Mesendoderm (in vitro differentiated cells): Measurements from ENCODE around the gene XCL1.

ENCODE experiments used
- DNase-seq: peaks from one replicate; pipeline ENCODE4 v3.0.0; 2013
- H2AK5ac ChIP-seq: 2 replicates; pipeline ENCODE4 v1.6.1; 2013; ENCODE audit warnings: low read length, inconsistent platforms
- H2BK120ac ChIP-seq: 2 replicates; pipeline ENCODE4 v1.6.1; 2013; ENCODE audit warnings: low read depth, mild to moderate bottlenecking, low read length, moderate library complexity, mixed read lengths
- H2BK15ac ChIP-seq: replicated peaks from 2 replicates; pipeline ENCODE4 v1.6.1; 2013; ENCODE audit warnings: low read depth, mild to moderate bottlenecking, moderate library complexity
- H2BK5ac ChIP-seq: 2 replicates; pipeline ENCODE4 v1.6.1; 2013; ENCODE audit warnings: low read length, inconsistent platforms
- H3K18ac ChIP-seq: 2 replicates; pipeline ENCODE4 v1.6.1; 2013; ENCODE audit warnings: mild to moderate bottlenecking, low read length, mixed read lengths
- H3K23ac ChIP-seq: one replicate; pipeline ENCODE4 v1.6.1; 2013; ENCODE audit warnings: low read length
- H3K27ac ChIP-seq: 2 replicates; pipeline ENCODE4 v1.5.1; 2013; ENCODE audit warnings: low read depth, mild to moderate bottlenecking, inconsistent platforms, low read length, moderate library complexity
- H3K27me3 ChIP-seq: 2 replicates; pipeline ENCODE4 v1.6.1; 2013; ENCODE audit warnings: low read length, control low read depth, mild to moderate bottlenecking, inconsistent platforms; ENCODE audit not compliant: insufficient read depth, poor library complexity
- H3K36me3 ChIP-seq: 2 replicates; pipeline ENCODE4 v1.6.1; 2013; ENCODE audit warnings: low read length, inconsistent platforms; ENCODE audit not compliant: control insufficient read depth, insufficient read depth
- H3K4ac ChIP-seq: one replicate; pipeline ENCODE4 v1.6.1; 2013; ENCODE audit warnings: low read depth, mild to moderate bottlenecking, low read length, moderate library complexity
- H3K4me1 ChIP-seq: 2 replicates; pipeline ENCODE4 v1.6.1; 2013; ENCODE audit warnings: low read depth, low read length, inconsistent platforms; ENCODE audit not compliant: control insufficient read depth
- H3K4me2 ChIP-seq: 2 replicates; pipeline ENCODE4 v1.6.1; 2013; ENCODE audit warnings: low read length
- H3K4me3 ChIP-seq: 2 replicates; pipeline ENCODE4 v1.5.1; 2013; ENCODE audit warnings: mild to moderate bottlenecking, low read length
- H3K56ac ChIP-seq: one replicate; pipeline ENCODE4 v1.6.1; 2013; ENCODE audit warnings: low read length
- H3K79me1 ChIP-seq: 2 replicates; pipeline ENCODE4 v1.6.1; 2013; ENCODE audit warnings: low read length, inconsistent platforms
- H3K79me2 ChIP-seq: 2 replicates; pipeline ENCODE4 v1.6.1; 2013; ENCODE audit warnings: mild to moderate bottlenecking, low read length; ENCODE audit not compliant: control insufficient read depth, insufficient read depth
- H3K9ac ChIP-seq: 2 replicates; pipeline ENCODE4 v1.6.1; 2013; ENCODE audit warnings: low read length, inconsistent platforms
- H4K5ac ChIP-seq: one replicate; pipeline ENCODE4 v1.6.1; 2013; ENCODE audit warnings: low read length
- H4K8ac ChIP-seq: one replicate; pipeline ENCODE4 v1.6.1; 2013; ENCODE audit warnings: low read depth, mild to moderate bottlenecking, control low read depth, low read length, moderate library complexity
- WGBS: extraction: QIAGEN DNeasy Blood & Tissue Kit; methylation state at CpG from one replicate; pipeline ENCODE4 v1.1.7; 2013; ENCODE audit warnings: low lambda C conversion rate, missing lambda C conversion rate; ENCODE audit not compliant: insufficient coverage; ENCODE audit errors: extremely low coverage; 5-methylcytosine and 5-hydroxymethylcytosine counted together

Gene XCL1

GRCh38 chr1:168599641-168600040 lies 23.2 kb downstream of the XCL1 start:
- Histone ChIP-seq H3K4me1 (no peaks in the 10 kb centered on the region), H2BK5ac (no peak overlapping the region), H3K4ac (no peak overlapping the region), H2BK15ac (no peak overlapping the region), H3K36me3 (no peaks in the 10 kb centered on the region), H3K27ac (no peak overlapping the region), H3K9ac (no peak overlapping the region), H4K5ac (no peak overlapping the region), H3K79me2 (no peaks in the 10 kb centered on the region), H2BK120ac (no peak overlapping the region), H3K18ac (no peak overlapping the region), H4K8ac (no peak overlapping the region), H3K27me3 (no peaks in the 10 kb centered on the region), H2AK5ac (no peak overlapping the region), H3K56ac (no peak overlapping the region), H3K23ac (no peak overlapping the region), H3K4me3 (no peak overlapping the region), H3K4me2 (no peak overlapping the region), H3K79me1 (no peaks in the 10 kb centered on the region)
- no CpG with 5 or more reads among the region's 2 CpGs for WGBS
- DNase-seq: no peak

GRCh38 chr1:168601051-168601450 lies 24.6 kb downstream of the XCL1 start:
- Histone ChIP-seq H3K36me3 (no peaks in the 10 kb centered on the region), H4K8ac (no peak overlapping the region), H3K23ac (no peak overlapping the region), H4K5ac (no peak overlapping the region), H3K4me1 (no peaks in the 10 kb centered on the region), H3K27me3 (no peaks in the 10 kb centered on the region), H3K79me1 (no peaks in the 10 kb centered on the region), H3K4me2 (no peak overlapping the region), H3K4me3 (no peak overlapping the region), H2BK120ac (no peak overlapping the region), H3K27ac (no peak overlapping the region), H3K79me2 (no peaks in the 10 kb centered on the region), H2BK15ac (no peak overlapping the region), H3K56ac (no peak overlapping the region), H3K18ac (no peak overlapping the region), H2BK5ac (no peak overlapping the region), H2AK5ac (no peak overlapping the region), H3K4ac (no peak overlapping the region), H3K9ac (no peak overlapping the region)
- no peak for DNase-seq
- WGBS: no CpG with 5 or more reads among the region's 4 CpGs

- no peaks in the 10 kb centered on the region for H3K27me3 ChIP-seq
- H2BK120ac ChIP-seq: no peak overlapping the region
These were observed 27.2 kb downstream of the XCL1 start for GRCh38 chr1:168603501-168604110.

GRCh38 chr1:168605443-168605842 lies 29.0 kb downstream of the XCL1 start:
- no peaks in the 10 kb centered on the region for H3K36me3 ChIP-seq
- no peak overlapping the region for H3K4me2 ChIP-seq
- H2BK5ac ChIP-seq: no peak overlapping the region
- H4K8ac ChIP-seq: no peak overlapping the region
- DNase-seq: no peak
- H3K4me3 ChIP-seq: no peak overlapping the region
- no peak overlapping the region for H2BK120ac ChIP-seq
- no peak overlapping the region for H2BK15ac ChIP-seq
- H3K4me1 ChIP-seq: no peaks in the 10 kb centered on the region
- H3K18ac ChIP-seq: no peak overlapping the region
- no peaks in the 10 kb centered on the region for H3K79me1 ChIP-seq
- H2AK5ac ChIP-seq: no peak overlapping the region
- no peaks in the 10 kb centered on the region for H3K79me2 ChIP-seq
- H3K56ac ChIP-seq: no peak overlapping the region
- no peak overlapping the region for H3K4ac ChIP-seq
- H3K9ac ChIP-seq: no peak overlapping the region
- no peak overlapping the region for H3K27ac ChIP-seq
- no peaks in the 10 kb centered on the region for H3K27me3 ChIP-seq
- H3K23ac ChIP-seq: no peak overlapping the region
- H4K5ac ChIP-seq: no peak overlapping the region

More at GRCh38 chr1:168603501-168604110, 27.2 kb downstream of the XCL1 start:
- peak; percentile 84 for DNase-seq
- no peak overlapping the region for H3K56ac ChIP-seq
- H3K18ac ChIP-seq: no peak overlapping the region
- WGBS: no CpG with 5 or more reads among the region's 4 CpGs
- H4K5ac ChIP-seq: no peak overlapping the region
- H3K79me2 ChIP-seq: no peaks in the 10 kb centered on the region
- no peaks in the 10 kb centered on the region for H3K36me3 ChIP-seq
- H3K4me1 ChIP-seq: no peaks in the 10 kb centered on the region
- H3K27ac ChIP-seq: no peak overlapping the region
- H3K9ac ChIP-seq: no peak overlapping the region
- no peak overlapping the region for H4K8ac ChIP-seq
- no peak overlapping the region for H3K23ac ChIP-seq
- H2AK5ac ChIP-seq: no peak overlapping the region
- H3K4me2 ChIP-seq: no peak overlapping the region
- H3K79me1 ChIP-seq: no peaks in the 10 kb centered on the region
- H2BK15ac ChIP-seq: no peak overlapping the region
- H2BK5ac ChIP-seq: no peak overlapping the region
- no peak overlapping the region for H3K4me3 ChIP-seq
- H3K4ac ChIP-seq: no peak overlapping the region

- H3K4me3 ChIP-seq: no peak overlapping the region
- no peaks in the 10 kb centered on the region for H3K27me3 ChIP-seq
- no peak overlapping the region for H3K18ac ChIP-seq
- no peak overlapping the region for H2BK5ac ChIP-seq
- no peaks in the 10 kb centered on the region for H3K79me2 ChIP-seq
- H3K56ac ChIP-seq: no peak overlapping the region
- no peak overlapping the region for H3K4ac ChIP-seq
- H3K4me2 ChIP-seq: no peak overlapping the region
- DNase-seq: no peak
- H3K23ac ChIP-seq: no peak overlapping the region
- H3K9ac ChIP-seq: no peak overlapping the region
- no peak overlapping the region for H4K5ac ChIP-seq
- H3K36me3 ChIP-seq: no peaks in the 10 kb centered on the region
- H3K4me1 ChIP-seq: no peaks in the 10 kb centered on the region
- H2BK15ac ChIP-seq: no peak overlapping the region
- no peak overlapping the region for H2AK5ac ChIP-seq
- H2BK120ac ChIP-seq: no peak overlapping the region
- no peaks in the 10 kb centered on the region for H3K79me1 ChIP-seq
- no peak overlapping the region for H3K27ac ChIP-seq
- H4K8ac ChIP-seq: no peak overlapping the region
These were observed 29.7 kb downstream of the XCL1 start for GRCh38 chr1:168606096-168606495.

GRCh38 chr1:168607872-168608428 lies 31.5 kb downstream of the XCL1 start:
- Histone ChIP-seq H4K5ac (no peak overlapping the region), H4K8ac (no peak overlapping the region), H3K18ac (no peak overlapping the region), H3K79me1 (no peaks in the 10 kb centered on the region), H2AK5ac (no peak overlapping the region), H3K4me1 (no peaks in the 10 kb centered on the region), H2BK5ac (no peak overlapping the region), H3K27me3 (no peaks in the 10 kb centered on the region), H3K27ac (no peak overlapping the region), H3K4me3 (no peak overlapping the region), H2BK120ac (no peak overlapping the region), H2BK15ac (no peak overlapping the region), H3K56ac (no peak overlapping the region), H3K23ac (no peak overlapping the region), H3K36me3 (no peaks in the 10 kb centered on the region), H3K9ac (no peak overlapping the region), H3K79me2 (no peaks in the 10 kb centered on the region), H3K4me2 (no peak overlapping the region), H3K4ac (no peak overlapping the region)
- DNase-seq: no peak
- no CpG with 5 or more reads among the region's 3 CpGs for WGBS
